Erythroblast (primary cell): ENCODE measurements around the gene CHSY1.

ENCODE experiments used
- GATA1 ChIP-seq: IDR thresholded peaks from 2 replicates; pipeline ENCODE4 v1.6.1; 2011; ENCODE audit warnings: low read depth, mild to moderate bottlenecking, control low read depth, low read length, moderate library complexity
- POLR2A ChIP-seq: IDR thresholded peaks from 2 replicates; pipeline ENCODE4 v1.6.1; 2011; ENCODE audit warnings: mild to moderate bottlenecking, low read length

DNA sequence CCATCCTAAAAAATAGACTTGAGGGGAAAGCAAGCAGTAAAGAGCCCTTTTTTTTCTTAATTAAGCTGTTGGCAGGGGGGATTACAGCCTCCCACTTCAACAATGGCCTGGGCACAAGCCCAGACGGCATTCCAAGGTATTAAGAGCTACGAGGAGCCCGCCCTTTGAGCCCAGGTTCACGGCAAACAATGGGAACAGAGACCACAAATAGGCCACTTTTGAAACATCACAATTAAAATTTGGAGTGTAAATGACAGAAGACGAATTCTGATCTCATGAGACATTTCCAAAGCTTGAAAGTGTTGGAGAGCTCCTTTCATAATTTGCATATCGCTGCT is 8.9 kb downstream of the CHSY1 start:
- TF ChIP-seq POLR2A (no peak), GATA1 (no peak)
